H9 (cell line): ENCODE data around the gene ING5. TPM values are rescaled to one million over a fixed set of nuclear protein-coding genes. Genes with fewer than 3 reads are reported as not detected.

Experiments
- DNase-seq: peaks from one replicate; pipeline ENCODE4 v3.0.0-alpha.2; 2017
- H2AFZ ChIP-seq: one replicate; pipeline ENCODE4 v1.6.1; 2013; ENCODE audit warnings: mild to moderate bottlenecking, low read length, control low read depth, moderate library complexity
- H2AK5ac ChIP-seq: 2 replicates; pipeline ENCODE4 v1.6.1; 2013; ENCODE audit warnings: low read length, control low read depth, mixed read lengths; ENCODE audit not compliant: insufficient read length
- H2BK120ac ChIP-seq: one replicate; pipeline ENCODE4 v1.6.1; 2013; ENCODE audit warnings: low read depth, mild to moderate bottlenecking, low read length, control low read depth, inconsistent platforms; ENCODE audit not compliant: poor library complexity, severe bottlenecking
- H2BK12ac ChIP-seq: 2 replicates; pipeline ENCODE4 v1.6.1; 2013; ENCODE audit warnings: low read length, control low read depth, mixed read lengths, low read depth; ENCODE audit not compliant: insufficient read length
- H2BK15ac ChIP-seq: 2 replicates; pipeline ENCODE4 v1.6.1; 2013; ENCODE audit warnings: low read depth, low read length, control low read depth
- H2BK20ac ChIP-seq: one replicate; pipeline ENCODE4 v1.6.1; 2013; ENCODE audit warnings: low read depth, mild to moderate bottlenecking, low read length, control low read depth, inconsistent platforms; ENCODE audit not compliant: poor library complexity, severe bottlenecking
- H2BK5ac ChIP-seq: 2 replicates; pipeline ENCODE4 v1.6.1; 2013; ENCODE audit warnings: low read length, control low read depth, mixed read lengths; ENCODE audit not compliant: insufficient read length
- H3K14ac ChIP-seq: 2 replicates; pipeline ENCODE4 v1.6.1; 2013; ENCODE audit warnings: low read length, control low read depth; ENCODE audit not compliant: insufficient read depth
- H3K18ac ChIP-seq: 2 replicates; pipeline ENCODE4 v1.6.1; 2013; ENCODE audit warnings: low read depth, mild to moderate bottlenecking, mixed read lengths, low read length, control low read depth; ENCODE audit not compliant: insufficient read length
- H3K23ac ChIP-seq: 2 replicates; pipeline ENCODE4 v1.6.1; 2013; ENCODE audit warnings: low read length, control low read depth, mixed read lengths, low read depth; ENCODE audit not compliant: insufficient read length
- H3K23me2 ChIP-seq: 2 replicates; pipeline ENCODE4 v1.6.1; 2013; ENCODE audit warnings: low read depth, mild to moderate bottlenecking, mixed read lengths, low read length, control low read depth; ENCODE audit not compliant: insufficient read length, poor library complexity, severe bottlenecking
- H3K27ac ChIP-seq: 2 replicates; pipeline ENCODE4 v1.5.1; 2013; ENCODE audit warnings: low read length, control low read depth, mixed read lengths, low read depth; ENCODE audit not compliant: insufficient read length
- H3K27me3 ChIP-seq: 2 replicates; pipeline ENCODE4 v1.6.1; 2013; ENCODE audit warnings: low read length, control low read depth, inconsistent platforms; ENCODE audit not compliant: insufficient read depth
- H3K4ac ChIP-seq: 2 replicates; pipeline ENCODE4 v1.6.1; 2013; ENCODE audit warnings: low read depth, mild to moderate bottlenecking, control low read depth, inconsistent platforms, low read length, moderate library complexity
- H3K4me1 ChIP-seq: 2 replicates; pipeline ENCODE4 v1.6.1; 2013; ENCODE audit warnings: low read length, control low read depth, inconsistent platforms; ENCODE audit not compliant: insufficient read depth
- H3K4me2 ChIP-seq: 2 replicates; pipeline ENCODE4 v1.6.1; 2013; ENCODE audit warnings: low read length, control low read depth, mixed read lengths; ENCODE audit not compliant: insufficient read length, insufficient read depth
- H3K56ac ChIP-seq: 2 replicates; pipeline ENCODE4 v1.6.1; 2013; ENCODE audit warnings: low read depth, mild to moderate bottlenecking, mixed read lengths, low read length, control low read depth; ENCODE audit not compliant: insufficient read length
- H3K79me1 ChIP-seq: 2 replicates; pipeline ENCODE4 v1.6.1; 2013; ENCODE audit warnings: low read depth, mild to moderate bottlenecking, moderate library complexity, low read length, control low read depth, inconsistent platforms; ENCODE audit not compliant: insufficient read depth, poor library complexity, severe bottlenecking
- H3K79me2 ChIP-seq: 2 replicates; pipeline ENCODE4 v1.6.1; 2013; ENCODE audit warnings: low read length, control low read depth, inconsistent platforms; ENCODE audit not compliant: insufficient read depth
- H3K9ac ChIP-seq: 2 replicates; pipeline ENCODE4 v1.6.1; 2013; ENCODE audit warnings: low read length, control low read depth, mixed read lengths; ENCODE audit not compliant: insufficient read length; ENCODE audit errors: extremely low read depth
- H3K9me3 ChIP-seq: one replicate; pipeline ENCODE4 v1.6.1; 2013; ENCODE audit warnings: low read depth, low read length, inconsistent platforms; ENCODE audit not compliant: control insufficient read depth
- H3T11ph ChIP-seq: one replicate; pipeline ENCODE4 v1.6.1; 2013; ENCODE audit warnings: mild to moderate bottlenecking, low read length, control low read depth, inconsistent platforms
- H4K20me1 ChIP-seq: one replicate; pipeline ENCODE4 v1.6.1; 2013; ENCODE audit not compliant: control insufficient read depth, insufficient read length, insufficient read depth
- H4K5ac ChIP-seq: 2 replicates; pipeline ENCODE4 v1.6.1; 2013; ENCODE audit warnings: low read depth, mild to moderate bottlenecking, mixed read lengths, low read length, control low read depth; ENCODE audit not compliant: insufficient read length
- H4K8ac ChIP-seq: replicated peaks from 2 replicates; pipeline ENCODE4 v1.6.1; 2013; ENCODE audit warnings: low read length, control low read depth, mixed read lengths, low read depth; ENCODE audit not compliant: insufficient read length
- H4K91ac ChIP-seq: 2 replicates; pipeline ENCODE4 v1.6.1; 2013; ENCODE audit warnings: low read depth, mild to moderate bottlenecking, moderate library complexity, mixed read lengths, low read length, control low read depth; ENCODE audit not compliant: insufficient read length
- H3K27ac Mint-ChIP-seq, 3 experiments: 2 replicates in 2 of 3; 3 replicates in 1 of 3; pipeline ENCODE4 v1.8.0; 2020 to 2021; ENCODE audit warnings: mixed read lengths in 3 of 3, mild to moderate bottlenecking in 1 of 3, moderate library complexity in 1 of 3
- H3K27me3 Mint-ChIP-seq: 2 replicates; pipeline ENCODE4 v1.8.0; 2021; ENCODE audit warnings: low read depth, mild to moderate bottlenecking, moderate library complexity, mixed read lengths
- H3K36me3 Mint-ChIP-seq, 3 experiments: 2 replicates in 2 of 3; 3 replicates in 1 of 3; pipeline ENCODE4 v1.8.0; 2020 to 2021; ENCODE audit warnings: low read depth in 3 of 3, mixed read lengths in 3 of 3; ENCODE audit not compliant: insufficient read depth in 1 of 3
- H3K4me1 Mint-ChIP-seq, 2 experiments: 2 replicates each; pipeline ENCODE4 v1.8.0; 2020; ENCODE audit warnings: mixed read lengths in 2 of 2
- H3K4me3 Mint-ChIP-seq, 2 experiments: 2 replicates in 1 of 2; 3 replicates in 1 of 2; pipeline ENCODE4 v1.8.0; 2020 to 2021; ENCODE audit warnings: mild to moderate bottlenecking in 2 of 2, mixed read lengths in 2 of 2, moderate library complexity in 1 of 2
- H3K9me3 Mint-ChIP-seq, 2 experiments: 2 replicates in 1 of 2; 3 replicates in 1 of 2; pipeline ENCODE4 v1.8.0; 2020; ENCODE audit warnings: mild to moderate bottlenecking in 2 of 2, mixed read lengths in 2 of 2, moderate library complexity in 1 of 2
- CTCF ChIP-seq: fragments of 200-600 bp; sonication (generic); conservative IDR thresholded peaks from 3 replicates; pipeline ENCODE4 v1.8.0; 2021; ENCODE audit warnings: antibody characterized with exemption, mild to moderate bottlenecking
- WGBS: extraction: QIAGEN DNeasy Blood & Tissue Kit; methylation state at CpG from one replicate; pipeline ENCODE4 v1.1.7; 2013; ENCODE audit warnings: missing lambda C conversion rate, low lambda C conversion rate, mixed read lengths; ENCODE audit not compliant: insufficient read length; ENCODE audit errors: extremely low coverage; 5-methylcytosine and 5-hydroxymethylcytosine counted together
- total RNA-seq: library from RNA; stranded (reverse); gene quantifications from 2 replicates; pipeline ENCODE4 v1.2.1, GENCODE V29; 2021

The ING5 gene
- total RNA-seq, 1 experiment from 2014 or later, result 66.0 TPM

- H3K9me3 ChIP-seq, result peaks cover 9% of the 10 kb centered on the region
- no peak overlapping the region for H2BK5ac ChIP-seq
- H2BK20ac ChIP-seq, result no peak overlapping the region
- H2BK15ac ChIP-seq, result no peak overlapping the region
- no peak overlapping the region for H3K23ac ChIP-seq
- Mint-ChIP-seq H3K27ac (no peak overlapping the region), H3K36me3 (peaks cover 50 to 79% (median 74%) of the 10 kb centered on the region in 3 experiments), H3K9me3 (peaks cover 20 to 26% of the 10 kb centered on the region in 2 experiments), H3K4me3 (no peak overlapping the region), H3K4me1 (no peaks in the 10 kb centered on the region), H3K27me3 (no peaks in the 10 kb centered on the region)
- no peaks in the 10 kb centered on the region for H3K79me1 ChIP-seq
- H2BK12ac ChIP-seq, result no peak overlapping the region
- H2AFZ ChIP-seq, result no peak overlapping the region
- H3K14ac ChIP-seq, result no peak overlapping the region
- H4K91ac ChIP-seq, result no peak overlapping the region
- no peak overlapping the region for H4K5ac ChIP-seq
- no peaks in the 10 kb centered on the region for H4K20me1 ChIP-seq
- H3K4me1 ChIP-seq, result no peaks in the 10 kb centered on the region
- TF ChIP-seq CTCF, result no peak
- no peak overlapping the region for H3T11ph ChIP-seq
- H3K4ac ChIP-seq, result no peak overlapping the region
- H2AK5ac ChIP-seq, result no peak overlapping the region
- H3K4me2 ChIP-seq, result no peak overlapping the region
- no CpG with 5 or more reads among the region's 21 CpGs for WGBS
- H4K8ac ChIP-seq, result no peak overlapping the region
- H3K56ac ChIP-seq, result no peak overlapping the region
- no peaks in the 10 kb centered on the region for H3K23me2 ChIP-seq
- no peak for DNase-seq
- no peak overlapping the region for H3K18ac ChIP-seq
- H3K9ac ChIP-seq, result no peak overlapping the region
- H3K27ac ChIP-seq, result no peak overlapping the region
- no peaks in the 10 kb centered on the region for H3K79me2 ChIP-seq
- no peak overlapping the region for H2BK120ac ChIP-seq
- H3K27me3 ChIP-seq, result no peaks in the 10 kb centered on the region
Observed at GRCh38 chr2:241722896-241723454, 21.1 kb downstream of the ING5 start.
